Mesenchymal stem cell (in vitro differentiated cells and primary cell): ENCODE measurements around the gene PLEKHO2.

ENCODE experiments used
- DNase-seq: peaks from one replicate; pipeline ENCODE4 v3.0.0-alpha.2; 2013
- H2AFZ ChIP-seq: one replicate; pipeline ENCODE4 v1.6.1; 2013; ENCODE audit warnings: low read depth, mild to moderate bottlenecking, control low read depth, inconsistent platforms, low read length, moderate library complexity
- H2AK5ac ChIP-seq: 2 replicates; pipeline ENCODE4 v1.6.1; 2013; ENCODE audit warnings: low read length, moderate library complexity, mild to moderate bottlenecking, inconsistent platforms; ENCODE audit not compliant: severe bottlenecking
- H2BK120ac ChIP-seq: one replicate; pipeline ENCODE4 v1.6.1; 2013; ENCODE audit warnings: low read depth, mild to moderate bottlenecking, inconsistent platforms, low read length, moderate library complexity
- H2BK12ac ChIP-seq, 2 experiments: one replicate each; pipeline ENCODE4 v1.6.1; 2013; ENCODE audit warnings: inconsistent platforms in 2 of 2, low read length in 2 of 2, mild to moderate bottlenecking in 2 of 2, moderate library complexity in 2 of 2, control low read depth in 1 of 2
- H2BK15ac ChIP-seq: one replicate; pipeline ENCODE4 v1.6.1; 2013; ENCODE audit warnings: mild to moderate bottlenecking, low read depth, inconsistent platforms; ENCODE audit not compliant: poor library complexity, severe bottlenecking
- H2BK5ac ChIP-seq: 2 replicates; pipeline ENCODE4 v1.6.1; 2013; ENCODE audit warnings: low read depth, mild to moderate bottlenecking, low read length, control low read depth, inconsistent platforms; ENCODE audit not compliant: poor library complexity, severe bottlenecking
- H3K14ac ChIP-seq, 2 experiments: one replicate each; pipeline ENCODE4 v1.6.1; 2013; ENCODE audit warnings: inconsistent platforms in 2 of 2, low read length in 2 of 2, control low read depth in 1 of 2, mild to moderate bottlenecking in 1 of 2, moderate library complexity in 1 of 2
- H3K18ac ChIP-seq, 2 experiments: one replicate each; pipeline ENCODE4 v1.6.1; 2013; ENCODE audit warnings: inconsistent platforms in 2 of 2, low read length in 2 of 2, control low read depth in 1 of 2, low read depth in 1 of 2, mild to moderate bottlenecking in 1 of 2
- H3K23ac ChIP-seq, 2 experiments: one replicate each; pipeline ENCODE4 v1.6.1; 2013; ENCODE audit warnings: inconsistent platforms in 2 of 2, low read length in 2 of 2, mild to moderate bottlenecking in 2 of 2, moderate library complexity in 2 of 2, control low read depth in 1 of 2
- H3K27ac ChIP-seq: 2 replicates; pipeline ENCODE4 v1.5.1; 2013; ENCODE audit warnings: mild to moderate bottlenecking, moderate library complexity, low read length, control low read depth, inconsistent platforms; ENCODE audit not compliant: poor library complexity, severe bottlenecking
- H3K27me3 ChIP-seq, 2 experiments: 2 replicates each; pipeline versions ENCODE4 v1.6.1 to v1.7.0; 2013; ENCODE audit warnings: low read length in 2 of 2, mild to moderate bottlenecking in 2 of 2, moderate library complexity in 2 of 2, control low read depth in 1 of 2, inconsistent platforms in 1 of 2; ENCODE audit not compliant: control insufficient read depth in 1 of 2, insufficient read depth in 1 of 2
- H3K36me3 ChIP-seq, 2 experiments: 2 replicates each; pipeline versions ENCODE4 v1.6.1 to v1.7.0; 2013; ENCODE audit warnings: low read length in 2 of 2, control low read depth in 1 of 2, inconsistent platforms in 1 of 2, low read depth in 1 of 2, mild to moderate bottlenecking in 1 of 2; ENCODE audit not compliant: insufficient read depth in 2 of 2, control insufficient read depth in 1 of 2
- H3K4ac ChIP-seq, 2 experiments: one replicate each; pipeline ENCODE4 v1.6.1; 2013; ENCODE audit warnings: inconsistent platforms in 2 of 2, low read length in 2 of 2, mild to moderate bottlenecking in 2 of 2, moderate library complexity in 2 of 2, control low read depth in 1 of 2, low read depth in 1 of 2
- H3K4me1 ChIP-seq: 2 replicates; pipeline ENCODE4 v1.6.1; 2013; ENCODE audit warnings: low read depth, low read length, control low read depth; ENCODE audit not compliant: control insufficient read depth, insufficient read depth
- H3K4me2 ChIP-seq: 2 replicates; pipeline ENCODE4 v1.6.1; 2013; ENCODE audit warnings: low read length, mild to moderate bottlenecking, inconsistent platforms; ENCODE audit not compliant: poor library complexity, severe bottlenecking
- H3K4me3 ChIP-seq, 2 experiments: 2 replicates each; pipeline versions ENCODE4 v1.5.1 to v1.7.0; 2013; ENCODE audit warnings: low read length in 2 of 2, mild to moderate bottlenecking in 2 of 2, control low read depth in 1 of 2, low read depth in 1 of 2; ENCODE audit not compliant: insufficient read depth in 1 of 2
- H3K79me1 ChIP-seq: replicated peaks from 2 replicates; pipeline ENCODE4 v1.6.1; 2013; ENCODE audit warnings: mild to moderate bottlenecking, control low read depth, low read length, inconsistent platforms; ENCODE audit not compliant: poor library complexity, severe bottlenecking
- H3K9ac ChIP-seq: 2 replicates; pipeline ENCODE4 v1.7.0; 2013; ENCODE audit warnings: mild to moderate bottlenecking, low read length, moderate library complexity
- H3K9me3 ChIP-seq: 2 replicates; pipeline ENCODE4 v1.7.0; 2013; ENCODE audit warnings: mild to moderate bottlenecking, low read length; ENCODE audit not compliant: control insufficient read depth
- H4K8ac ChIP-seq: one replicate; pipeline ENCODE4 v1.6.1; 2013; ENCODE audit warnings: inconsistent platforms, mild to moderate bottlenecking, low read length, moderate library complexity
- H4K91ac ChIP-seq: one replicate; pipeline ENCODE4 v1.6.1; 2013; ENCODE audit warnings: mild to moderate bottlenecking, low read length, inconsistent platforms
- WGBS: methylation state at CpG from one replicate; pipeline ENCODE4 v1.1.7; 2013; ENCODE audit warnings: mixed read lengths; 5-methylcytosine and 5-hydroxymethylcytosine counted together

PLEKHO2 gene

GRCh38 chr15:64909546-64909945, 67.8 kb downstream of the PLEKHO2 start:
- Histone ChIP-seq H3K18ac (no peak overlapping the region), H3K4me3 (no peak overlapping the region), H3K23ac (no peak overlapping the region), H3K27ac (no peak overlapping the region), H3K4me2 (no peak overlapping the region), H2BK12ac (no peak overlapping the region), H2BK5ac (no peak overlapping the region), H3K4ac (no peak overlapping the region), H2AK5ac (no peak overlapping the region), H3K79me1 (no peaks in the 10 kb centered on the region), H3K9me3 (no peaks in the 10 kb centered on the region), H3K36me3 (no peaks in the 10 kb centered on the region), H2BK120ac (no peak overlapping the region), H4K8ac (no peak overlapping the region), H3K9ac (no peak overlapping the region), H3K14ac (no peak overlapping the region), H2AFZ (no peak overlapping the region), H2BK15ac (no peak overlapping the region), H4K91ac (no peak overlapping the region), H3K27me3 (no peaks in the 10 kb centered on the region), H3K4me1 (peaks cover 12% of the 10 kb centered on the region)
- 93% methylated on average over 3 of the region's 3 CpGs for WGBS
- DNase-seq: no peak

GRCh38 chr15:64911311-64912186, 69.8 kb downstream of the PLEKHO2 start, which contains the start of gene ANKDD1A:
ANKDD1A (plus strand) TSS chr15:64911902; CDS start chr15:64911931, 29 bp downstream.
- H3K4me1 ChIP-seq: peaks cover 9% of the 10 kb centered on the region
- 6% methylated on average over 72 of the region's 72 CpGs for WGBS
- H3K79me1 ChIP-seq: no peaks in the 10 kb centered on the region

GRCh38 chr15:64912379-64913325, 70.9 kb downstream of the PLEKHO2 start:
- WGBS: 90% methylated on average over 14 of the region's 15 CpGs
- peaks cover 9% of the 10 kb centered on the region for H3K4me1 ChIP-seq

More at GRCh38 chr15:64911311-64912186, 69.8 kb downstream of the PLEKHO2 start, which contains the start of gene ANKDD1A:
- peak; percentile 58 for DNase-seq
- H3K4me3 ChIP-seq: peak within 1 kb of the TSS; percentile 65 to 85
- no peak within 1 kb of the TSS for H4K91ac ChIP-seq
- H3K4ac ChIP-seq: peak within 1 kb of the TSS in 1 of 2 experiments; percentile 14
- H3K18ac ChIP-seq: peak within 1 kb of the TSS; percentile 30 to 68
- H3K36me3 ChIP-seq: no peaks in the 10 kb centered on the region
- peak within 1 kb of the TSS in 1 of 2 experiments; percentile 91 for H3K23ac ChIP-seq
- H2BK15ac ChIP-seq: no peak within 1 kb of the TSS
- peak within 1 kb of the TSS; percentile 65 for H2AFZ ChIP-seq
- H2AK5ac ChIP-seq: no peak within 1 kb of the TSS
- H2BK5ac ChIP-seq: no peak within 1 kb of the TSS
- no peaks in the 10 kb centered on the region for H3K27me3 ChIP-seq
- peak within 1 kb of the TSS; percentile 87 for H3K4me2 ChIP-seq
- peak within 1 kb of the TSS; percentile 72 for H3K9ac ChIP-seq
- H3K14ac ChIP-seq: no peak within 1 kb of the TSS
- peak within 1 kb of the TSS; percentile 69 for H4K8ac ChIP-seq
- no peak within 1 kb of the TSS for H2BK12ac ChIP-seq
- H3K9me3 ChIP-seq: no peaks in the 10 kb centered on the region
- no peak within 1 kb of the TSS for H2BK120ac ChIP-seq
- no peak within 1 kb of the TSS for H3K27ac ChIP-seq

More at GRCh38 chr15:64912379-64913325, 70.9 kb downstream of the PLEKHO2 start:
- Histone ChIP-seq H3K36me3 (no peaks in the 10 kb centered on the region), H2BK12ac (no peak overlapping the region), H3K79me1 (no peaks in the 10 kb centered on the region), H3K4ac (no peak overlapping the region), H3K23ac (no peak overlapping the region), H2AFZ (no peak overlapping the region), H3K27ac (no peak overlapping the region), H4K91ac (no peak overlapping the region), H2BK120ac (no peak overlapping the region), H3K14ac (no peak overlapping the region), H2AK5ac (no peak overlapping the region), H3K9ac (no peak overlapping the region), H3K18ac (no peak overlapping the region), H3K9me3 (no peaks in the 10 kb centered on the region), H2BK15ac (no peak overlapping the region), H3K4me3 (peak overlapping the region in 1 of 2 experiments; percentile 85), H2BK5ac (no peak overlapping the region), H4K8ac (no peak overlapping the region), H3K27me3 (no peaks in the 10 kb centered on the region), H3K4me2 (no peak overlapping the region)
- DNase-seq: no peak
